CD8-positive, alpha-beta memory T cell (primary cell): ENCODE measurements around the gene SEMA3D. TPM values are rescaled to one million over a fixed set of nuclear protein-coding genes. Genes with fewer than 3 reads are reported as not detected.

Source experiments
- CTCF ChIA-PET: fragments of 350-600 bp; sonication (Branson Sonifier 250); formaldehyde crosslinking; loops from one replicate; lab custom pipeline; 2021; ENCODE audit warnings: antibody characterized with exemption; lab: Charles Lee
- POLR2A ChIA-PET: fragments of 350-600 bp; sonication (Branson Sonifier 250); formaldehyde crosslinking; loops from one replicate; lab custom pipeline; 2021; ENCODE audit warnings: antibody characterized with exemption; lab: Charles Lee
- DNase-seq, 5 donors: peaks; one replicate each; pipeline versions ENCODE4 v3.0.0 to v3.0.0-alpha.2; 2020 to 2022; ENCODE audit warnings: mixed read lengths in 1 of 5
- H3K27ac ChIP-seq: one replicate; pipeline ENCODE4 v1.7.0; 2013; ENCODE audit warnings: low read depth, mild to moderate bottlenecking, low read length, moderate library complexity
- H3K27me3 ChIP-seq: 2 replicates; pipeline ENCODE4 v1.7.0; 2013; ENCODE audit warnings: low read length, mild to moderate bottlenecking; ENCODE audit not compliant: insufficient read depth, poor library complexity, severe bottlenecking
- H3K36me3 ChIP-seq: 2 replicates; pipeline ENCODE4 v1.7.0; 2013; ENCODE audit warnings: mild to moderate bottlenecking, low read length, moderate library complexity; ENCODE audit not compliant: insufficient read depth
- H3K4me1 ChIP-seq: 2 replicates; pipeline ENCODE4 v1.7.0; 2013; ENCODE audit warnings: mild to moderate bottlenecking, low read length, moderate library complexity; ENCODE audit not compliant: insufficient read depth
- H3K4me3 ChIP-seq: 2 replicates; pipeline ENCODE4 v1.7.0; 2013; ENCODE audit warnings: mild to moderate bottlenecking, low read length
- H3K9me3 ChIP-seq: 2 replicates; pipeline ENCODE4 v1.7.0; 2013; ENCODE audit warnings: mild to moderate bottlenecking, low read length
- H3K27ac Mint-ChIP-seq, 8 donors: one replicate each; pipeline ENCODE4 v1.8.0; 2020 to 2021; ENCODE audit warnings: mixed read lengths in 8 of 8, mild to moderate bottlenecking in 6 of 8, inconsistent platforms in 3 of 8, moderate library complexity in 3 of 8
- H3K27me3 Mint-ChIP-seq, 2 donors: one replicate each; pipeline ENCODE4 v1.8.0; 2020 to 2021; ENCODE audit warnings: mixed read lengths in 2 of 2, mild to moderate bottlenecking in 1 of 2, moderate library complexity in 1 of 2
- H3K36me3 Mint-ChIP-seq, 3 donors: one replicate each; pipeline ENCODE4 v1.8.0; 2020 to 2021; ENCODE audit warnings: mixed read lengths in 3 of 3, inconsistent platforms in 1 of 3, mild to moderate bottlenecking in 1 of 3
- H3K4me1 Mint-ChIP-seq, 3 donors: one replicate each; pipeline ENCODE4 v1.8.0; 2020 to 2021; ENCODE audit warnings: mixed read lengths in 3 of 3, inconsistent platforms in 1 of 3, mild to moderate bottlenecking in 1 of 3
- H3K4me3 Mint-ChIP-seq, 7 donors: one replicate each; pipeline ENCODE4 v1.8.0; 2020 to 2021; ENCODE audit warnings: mixed read lengths in 7 of 7, mild to moderate bottlenecking in 6 of 7, moderate library complexity in 4 of 7, inconsistent platforms in 2 of 7
- H3K9me3 Mint-ChIP-seq, 5 donors: one replicate each; pipeline ENCODE4 v1.8.0; 2020 to 2022; ENCODE audit warnings: mixed read lengths in 5 of 5, mild to moderate bottlenecking in 3 of 5, moderate library complexity in 2 of 5, inconsistent platforms in 1 of 5
- polyA plus RNA-seq: library from polyadenylated mRNA; unstranded; fragments of 300-500 nt; fragmentation: Illumina TruSeq; gene quantifications from one replicate; pipeline ENCODE4 v1.2.3, GENCODE V29; 2021
- total RNA-seq, 2 experiments: library from RNA; stranded (reverse); gene quantifications; one replicate each; pipeline ENCODE4 v1.2.3, GENCODE V29; 2021

The SEMA3D gene
- total and polyA plus RNA-seq, 3 experiments from 2014 or later: not detected

- peaks cover 1 to 12% (median 8%) of the 10 kb centered on the region in 5 donors for H3K9me3 Mint-ChIP-seq
- ChIA-PET POLR2A (no interaction called here), CTCF (no interaction called here)
- Histone ChIP-seq H3K27ac (no peak overlapping the region), H3K9me3 (no peaks in the 10 kb centered on the region), H3K4me1 (no peaks in the 10 kb centered on the region), H3K27me3 (no peaks in the 10 kb centered on the region), H3K4me3 (no peak overlapping the region), H3K36me3 (no peaks in the 10 kb centered on the region)
- H3K27ac Mint-ChIP-seq: no peak overlapping the region
- H3K36me3 Mint-ChIP-seq: no peaks in the 10 kb centered on the region
- no peak for DNase-seq
- H3K27me3 Mint-ChIP-seq: no peaks in the 10 kb centered on the region
- no peak overlapping the region for H3K4me3 Mint-ChIP-seq
- H3K4me1 Mint-ChIP-seq: no peaks in the 10 kb centered on the region
Observed at GRCh38 chr7:84975586-84976185, 211.2 kb downstream of the SEMA3D start.

- H3K4me1 ChIP-seq: no peaks in the 10 kb centered on the region
- DNase-seq: no peak
- POLR2A ChIA-PET: no interaction called here
- Mint-ChIP-seq H3K36me3 (no peaks in the 10 kb centered on the region), H3K27me3 (no peaks in the 10 kb centered on the region), H3K27ac (no peak overlapping the region), H3K9me3 (peaks cover 0 to 11% (median 3%) of the 10 kb centered on the region in 5 donors), H3K4me1 (no peaks in the 10 kb centered on the region), H3K4me3 (no peak overlapping the region)
- no peaks in the 10 kb centered on the region for H3K9me3 ChIP-seq
- H3K36me3 ChIP-seq: no peaks in the 10 kb centered on the region
- no peak overlapping the region for H3K4me3 ChIP-seq
- CTCF ChIA-PET: no interaction called here
- no peak overlapping the region for H3K27ac ChIP-seq
- H3K27me3 ChIP-seq: no peaks in the 10 kb centered on the region
Observed at GRCh38 chr7:84971360-84971759, 215.5 kb downstream of the SEMA3D start.

GRCh38 chr7:84970670-84971069 is 216.2 kb downstream of the SEMA3D start:
- H3K4me3 Mint-ChIP-seq: no peak overlapping the region
- H3K27ac Mint-ChIP-seq: no peak overlapping the region
- no peaks in the 10 kb centered on the region for H3K4me1 Mint-ChIP-seq
- Histone ChIP-seq H3K9me3 (no peaks in the 10 kb centered on the region), H3K4me1 (no peaks in the 10 kb centered on the region), H3K27ac (no peak overlapping the region), H3K36me3 (no peaks in the 10 kb centered on the region), H3K4me3 (no peak overlapping the region), H3K27me3 (no peaks in the 10 kb centered on the region)
- H3K9me3 Mint-ChIP-seq: peaks cover 0 to 16% (median 3%) of the 10 kb centered on the region in 5 donors
- no peaks in the 10 kb centered on the region for H3K27me3 Mint-ChIP-seq
- CTCF ChIA-PET: no interaction called here
- no peaks in the 10 kb centered on the region for H3K36me3 Mint-ChIP-seq
- POLR2A ChIA-PET: no interaction called here
- no peak for DNase-seq

GRCh38 chr7:84953234-84953633 is 233.6 kb downstream of the SEMA3D start:
- no peaks in the 10 kb centered on the region for H3K9me3 ChIP-seq
- H3K4me3 ChIP-seq: no peak overlapping the region
- ChIA-PET POLR2A (no interaction called here), CTCF (no interaction called here)
- Mint-ChIP-seq H3K9me3 (peaks cover 4 to 14% (median 8%) of the 10 kb centered on the region in 5 donors), H3K4me3 (no peak overlapping the region), H3K4me1 (no peaks in the 10 kb centered on the region), H3K36me3 (no peaks in the 10 kb centered on the region), H3K27me3 (no peaks in the 10 kb centered on the region), H3K27ac (no peak overlapping the region)
- H3K4me1 ChIP-seq: no peaks in the 10 kb centered on the region
- H3K27ac ChIP-seq: no peak overlapping the region
- H3K36me3 ChIP-seq: no peaks in the 10 kb centered on the region
- H3K27me3 ChIP-seq: no peaks in the 10 kb centered on the region
- DNase-seq: no peak

DNA sequence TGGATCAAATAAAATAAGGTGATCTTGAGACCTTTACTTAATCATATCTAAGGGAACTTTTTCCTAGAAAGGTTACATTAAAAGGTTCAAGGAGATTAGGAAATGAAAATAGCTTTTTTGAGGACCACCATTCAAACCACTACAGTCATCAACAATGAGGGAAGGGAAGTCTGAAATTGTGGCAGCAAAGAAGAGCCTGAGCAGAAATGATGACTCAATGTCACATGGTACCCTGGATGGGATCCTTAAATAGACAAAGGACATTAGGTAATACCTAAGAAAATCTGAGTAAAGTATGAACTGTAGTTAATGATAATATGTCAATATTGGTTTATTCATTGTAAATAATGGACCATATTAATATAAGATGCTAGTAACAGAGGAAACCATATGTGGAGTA is 236.0 kb downstream of the SEMA3D start:
- POLR2A ChIA-PET: no interaction called here
- H3K4me3 ChIP-seq: no peak overlapping the region
- no peaks in the 10 kb centered on the region for H3K9me3 ChIP-seq
- H3K4me1 ChIP-seq: no peaks in the 10 kb centered on the region
- Mint-ChIP-seq H3K4me1 (no peaks in the 10 kb centered on the region), H3K27ac (no peak overlapping the region), H3K9me3 (peaks cover 4 to 13% (median 10%) of the 10 kb centered on the region in 5 donors), H3K36me3 (no peaks in the 10 kb centered on the region), H3K27me3 (no peaks in the 10 kb centered on the region), H3K4me3 (no peak overlapping the region)
- H3K36me3 ChIP-seq: no peaks in the 10 kb centered on the region
- CTCF ChIA-PET: no interaction called here
- DNase-seq: no peak
- no peaks in the 10 kb centered on the region for H3K27me3 ChIP-seq
- no peak overlapping the region for H3K27ac ChIP-seq

DNA sequence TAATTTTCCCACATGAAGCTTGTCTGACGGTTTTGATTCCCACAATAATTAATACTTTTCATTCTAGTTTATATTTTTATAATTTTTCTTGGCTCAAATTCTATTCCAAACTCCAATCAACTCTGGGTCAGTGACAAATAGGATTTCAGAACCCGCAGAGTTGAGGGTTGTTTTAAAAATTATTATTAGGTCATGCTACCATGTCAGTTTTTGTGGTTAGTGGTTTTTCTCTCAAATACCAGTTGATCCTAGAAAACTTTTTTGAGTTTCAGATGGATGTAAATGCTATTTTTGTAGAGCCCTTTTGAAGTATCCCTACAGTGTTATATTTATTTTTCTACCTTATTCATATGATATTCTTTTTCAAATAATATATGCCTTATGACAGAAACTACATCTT is 237.4 kb downstream of the SEMA3D start:
- Histone ChIP-seq H3K27me3 (no peaks in the 10 kb centered on the region), H3K36me3 (no peaks in the 10 kb centered on the region), H3K4me3 (no peak overlapping the region), H3K9me3 (no peaks in the 10 kb centered on the region), H3K4me1 (no peaks in the 10 kb centered on the region), H3K27ac (no peak overlapping the region)
- Mint-ChIP-seq H3K4me3 (no peak overlapping the region), H3K4me1 (no peaks in the 10 kb centered on the region), H3K36me3 (no peaks in the 10 kb centered on the region), H3K9me3 (peaks cover 4 to 12% (median 11%) of the 10 kb centered on the region in 5 donors), H3K27me3 (no peaks in the 10 kb centered on the region), H3K27ac (no peak overlapping the region)
- DNase-seq: no peak
- ChIA-PET CTCF (no interaction called here), POLR2A (no interaction called here)

GRCh38 chr7:84949067-84949466 is 237.8 kb downstream of the SEMA3D start:
- no peak for DNase-seq
- Mint-ChIP-seq H3K9me3 (peaks cover 4 to 14% (median 11%) of the 10 kb centered on the region in 5 donors), H3K36me3 (no peaks in the 10 kb centered on the region), H3K27ac (no peak overlapping the region), H3K4me3 (no peak overlapping the region), H3K4me1 (no peaks in the 10 kb centered on the region), H3K27me3 (no peaks in the 10 kb centered on the region)
- Histone ChIP-seq H3K4me1 (no peaks in the 10 kb centered on the region), H3K36me3 (no peaks in the 10 kb centered on the region), H3K27ac (no peak overlapping the region), H3K4me3 (no peak overlapping the region), H3K9me3 (no peaks in the 10 kb centered on the region), H3K27me3 (no peaks in the 10 kb centered on the region)
- CTCF ChIA-PET: no interaction called here
- POLR2A ChIA-PET: no interaction called here

- no peak overlapping the region for H3K27ac ChIP-seq
- no peaks in the 10 kb centered on the region for H3K9me3 ChIP-seq
- Mint-ChIP-seq H3K27me3 (no peaks in the 10 kb centered on the region), H3K36me3 (no peaks in the 10 kb centered on the region), H3K27ac (no peak overlapping the region), H3K9me3 (peaks cover 4 to 19% (median 9%) of the 10 kb centered on the region in 5 donors), H3K4me3 (no peak overlapping the region), H3K4me1 (no peaks in the 10 kb centered on the region)
- POLR2A ChIA-PET: no interaction called here
- H3K4me3 ChIP-seq: no peak overlapping the region
- no peaks in the 10 kb centered on the region for H3K36me3 ChIP-seq
- CTCF ChIA-PET: no interaction called here
- no peak for DNase-seq
- H3K27me3 ChIP-seq: no peaks in the 10 kb centered on the region
- H3K4me1 ChIP-seq: no peaks in the 10 kb centered on the region
Observed at GRCh38 chr7:84948634-84949033, 238.2 kb downstream of the SEMA3D start.
